A549 (cell line): ENCODE data around the gene ZNF302. TPM values are rescaled to one million over a fixed set of nuclear protein-coding genes. Genes with fewer than 3 reads are reported as not detected.
A peak's percentile ranks its signal among the peaks of the same experiment; 100 is the strongest.

Source experiments
- ATAC-seq, 2 experiments: fragments of 200-7000 bp in 1 of 2; fragments of >200 bp in 1 of 2; cut with Nextera tagmentation in 1 of 2; cut with Tn5 transposase in 1 of 2; 3 replicates each; pipeline versions ENCODE4 v1.8.0 to v1.9.1; 2018 to 2020; ENCODE audit warnings: mild to moderate bottlenecking in 1 of 2, moderate library complexity in 1 of 2
- CTCF ChIA-PET: fragments of 300-600 bp; sonication (Branson Sonifier 250); formaldehyde crosslinking; extraction: SDS; loops from one replicate; lab custom pipeline; 2021; ENCODE audit warnings: antibody characterized with exemption, inconsistent platforms; lab: Yijun Ruan, JAX
- POLR2A ChIA-PET: fragments of 350-600 bp; formaldehyde crosslinking; extraction: SDS; loops from one replicate; lab custom pipeline; 2021; ENCODE audit warnings: antibody characterized with exemption, inconsistent platforms; lab: Yijun Ruan, JAX
- DNase-seq, 2 experiments: peaks; one replicate each; pipeline versions ENCODE4 v3.0.0 to v3.0.0-alpha.2; 2011 to 2016; ENCODE audit warnings: low read depth in 1 of 2, low spot score in 1 of 2
- FAIRE-seq: peaks from 2 replicates; lab custom pipeline; 2011; peaks lifted over from hg19 to GRCh38; lab: Jason Lieb, UNC
- H3K27ac ChIP-seq, 2 experiments: fragments of >200 bp; sonication (Bioruptor Twin); formaldehyde crosslinking; 3 replicates each; pipeline ENCODE4 v1.5.1; 2016 to 2017
- H3K4me1 ChIP-seq: fragments of >200 bp; sonication (Bioruptor Twin); formaldehyde crosslinking; 3 replicates; pipeline ENCODE4 v1.6.1; 2016
- H3K4me2 ChIP-seq: fragments of >200 bp; sonication (Bioruptor Twin); formaldehyde crosslinking; 3 replicates; pipeline ENCODE4 v1.6.1; 2016
- H3K4me3 ChIP-seq: fragments of >200 bp; sonication (Bioruptor Twin); formaldehyde crosslinking; 3 replicates; pipeline ENCODE4 v1.5.1; 2016
- H3K9me3 ChIP-seq: fragments of >200 bp; sonication (Bioruptor Twin); formaldehyde crosslinking; 3 replicates; pipeline ENCODE4 v1.6.1; 2016
- CHD2 ChIP-seq: fragments of 150-350 bp; IDR thresholded peaks from 2 replicates; pipeline ENCODE4 v1.6.1; 2014; ENCODE audit warnings: low read length; ENCODE audit not compliant: partially characterized antibody
- CHD4 ChIP-seq: fragments of 200-600 bp; sonication (generic); IDR thresholded peaks from 2 replicates; pipeline ENCODE4 v1.6.1; 2016; ENCODE audit warnings: antibody characterized with exemption, mild to moderate bottlenecking, borderline replicate concordance
- FOSL2 ChIP-seq, 2 experiments: fragments of 450-650 bp in 1 of 2; fragments of >200 bp in 1 of 2; sonication (Bioruptor Twin) in 1 of 2; formaldehyde crosslinking; IDR thresholded peaks; 2 replicates each; pipeline versions ENCODE4 v1.5.0 to v1.6.1; 2016 to 2020; ENCODE audit warnings: mild to moderate bottlenecking in 1 of 2, moderate library complexity in 1 of 2
- HDAC2 ChIP-seq: fragments of 200-600 bp; sonication (generic); IDR thresholded peaks from 2 replicates; pipeline ENCODE4 v1.6.1; 2016
- HOXA7 ChIP-seq: fragments of 250-450 bp; sonication (Bioruptor Pico); IDR thresholded peaks from 2 replicates; pipeline ENCODE4 v1.5.0; 2020; ENCODE audit warnings: mild to moderate bottlenecking, moderate library complexity
- MAFK ChIP-seq: fragments of 450-650 bp; IDR thresholded peaks from 2 replicates; pipeline ENCODE4 v1.6.1; 2014; ENCODE audit not compliant: partially characterized antibody
- MYC ChIP-seq: IDR thresholded peaks from 2 replicates; pipeline ENCODE4 v1.6.1; 2012; ENCODE audit warnings: mild to moderate bottlenecking, inconsistent platforms, low read length, improper control_type of control experiment, borderline replicate concordance
- NR3C1 ChIP-seq: fragments of >200 bp; sonication (Bioruptor Twin); formaldehyde crosslinking; IDR thresholded peaks from 3 replicates; pipeline ENCODE4 v1.6.1; 2017
- PHF8 ChIP-seq: fragments of 200-600 bp; sonication (generic); IDR thresholded peaks from 2 replicates; pipeline ENCODE4 v1.6.1; 2016; ENCODE audit warnings: low read depth, mild to moderate bottlenecking, antibody characterized with exemption, moderate library complexity, borderline replicate concordance
- POLR2A ChIP-seq: IDR thresholded peaks from 2 replicates; pipeline ENCODE4 v1.6.1; 2012; ENCODE audit warnings: mild to moderate bottlenecking, low read length
- RFX5 ChIP-seq: fragments of 450-650 bp; IDR thresholded peaks from 2 replicates; pipeline ENCODE4 v1.7.1; 2014; ENCODE audit warnings: antibody characterized with exemption, mild to moderate bottlenecking, moderate library complexity
- SMC3 ChIP-seq: fragments of >200 bp; sonication (Bioruptor Twin); formaldehyde crosslinking; IDR thresholded peaks from 3 replicates; pipeline ENCODE4 v1.6.1; 2018; ENCODE audit warnings: inconsistent platforms
- SREBF2 ChIP-seq: fragments of 450-650 bp; IDR thresholded peaks from 2 replicates; pipeline ENCODE4 v1.6.1; 2014; ENCODE audit warnings: mild to moderate bottlenecking, moderate library complexity
- TP53 ChIP-seq: fragments of 250-450 bp; sonication (Bioruptor Pico); IDR thresholded peaks from 2 replicates; pipeline ENCODE4 v1.5.0; 2021; ENCODE audit warnings: mild to moderate bottlenecking, moderate library complexity
- ZFP36 ChIP-seq: fragments of 450-650 bp; IDR thresholded peaks from 2 replicates; pipeline ENCODE4 v1.6.1; 2014; ENCODE audit warnings: borderline replicate concordance; ENCODE audit not compliant: partially characterized antibody
- whole genome bisulfite sequencing: methylation state at CpG from one replicate; pipeline ENCODE4 v1.1.6; 2017; ENCODE audit errors: missing lambda C conversion rate; 5-methylcytosine and 5-hydroxymethylcytosine counted together
- polyA plus RNA-seq, 4 experiments: library from polyadenylated mRNA; depleted of rRNA in 3 of 4; stranded (reverse); fragments of >200 nt; fragmentation: RNase III in 1 of 4; extraction: RNeasy Plus Mini Kit Qiagen cat#74134 plus additional on column Dnase treatment in 1 of 4; gene quantifications; 2 replicates in 3 of 4; 3 replicates in 1 of 4; pipeline ENCODE4 v1.2.3, GENCODE V29; 2011 to 2017
- TF ChIP-seq, protein P1 (sequence below): IDR thresholded peaks from 2 replicates; pipeline ENCODE4 v1.6.1; 2012; ENCODE audit warnings: low read depth, borderline replicate concordance
- TF ChIP-seq, protein P2 (sequence below): fragments of >200 bp; sonication (Bioruptor Twin); formaldehyde crosslinking; IDR thresholded peaks from 3 replicates; pipeline ENCODE4 v1.6.1; 2016
- TF ChIP-seq, protein P3 (sequence below): fragments of 200-600 bp; sonication (generic); IDR thresholded peaks from 2 replicates; pipeline ENCODE4 v1.6.1; 2016; ENCODE audit warnings: antibody characterized with exemption, mild to moderate bottlenecking, moderate library complexity
- TF ChIP-seq, protein P4 (sequence below): fragments of 250-450 bp; sonication (Bioruptor Pico); IDR thresholded peaks from 2 replicates; pipeline ENCODE4 v1.5.0; 2021; ENCODE audit warnings: mild to moderate bottlenecking, moderate library complexity, borderline replicate concordance
- TF ChIP-seq, protein P5 (sequence below): fragments of >200 bp; sonication (Bioruptor Twin); formaldehyde crosslinking; IDR thresholded peaks from 3 replicates; pipeline ENCODE4 v1.5.1; 2016
- TF ChIP-seq, protein P6 (sequence below): fragments of 450-650 bp; IDR thresholded peaks from 2 replicates; pipeline ENCODE4 v1.6.1; 2014; ENCODE audit warnings: antibody characterized with exemption
- TF ChIP-seq, protein P7 (sequence below): IDR thresholded peaks from 2 replicates; pipeline ENCODE4 v1.6.1; 2012

ZNF302 gene
- polyA plus RNA-seq, 2 of the 4 experiments (the other 2 are of a cell fraction) = 26.2 to 56.3 TPM

DNA sequence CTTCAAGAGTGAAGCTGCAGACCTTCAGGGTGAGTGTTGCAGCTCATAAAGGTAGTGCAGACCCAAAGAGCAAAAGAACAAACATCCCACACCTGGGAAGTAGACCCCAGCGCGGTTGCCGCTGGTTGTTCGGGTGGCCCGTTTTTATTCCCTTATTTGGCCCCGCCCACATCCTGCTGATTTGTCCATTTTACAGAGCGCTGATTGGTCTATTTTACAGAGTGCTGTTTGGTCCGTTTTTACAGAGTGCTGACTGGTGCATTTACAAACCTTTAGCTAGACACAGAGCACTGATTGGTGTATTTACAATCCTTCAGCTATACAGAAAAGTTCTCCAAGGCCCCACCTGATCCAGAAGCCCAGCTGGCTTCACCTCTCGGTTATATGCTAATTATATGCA is 1.6 kb upstream of the ZNF302 start:
- CTCF ChIA-PET = interaction anchor here (1.1 to 2.1 kb wide), 6 partner anchors 36 to 466 kb away, joined by 3 to 9 read pairs (median 3); no protein-coding TSS in a partner anchor

DNA sequence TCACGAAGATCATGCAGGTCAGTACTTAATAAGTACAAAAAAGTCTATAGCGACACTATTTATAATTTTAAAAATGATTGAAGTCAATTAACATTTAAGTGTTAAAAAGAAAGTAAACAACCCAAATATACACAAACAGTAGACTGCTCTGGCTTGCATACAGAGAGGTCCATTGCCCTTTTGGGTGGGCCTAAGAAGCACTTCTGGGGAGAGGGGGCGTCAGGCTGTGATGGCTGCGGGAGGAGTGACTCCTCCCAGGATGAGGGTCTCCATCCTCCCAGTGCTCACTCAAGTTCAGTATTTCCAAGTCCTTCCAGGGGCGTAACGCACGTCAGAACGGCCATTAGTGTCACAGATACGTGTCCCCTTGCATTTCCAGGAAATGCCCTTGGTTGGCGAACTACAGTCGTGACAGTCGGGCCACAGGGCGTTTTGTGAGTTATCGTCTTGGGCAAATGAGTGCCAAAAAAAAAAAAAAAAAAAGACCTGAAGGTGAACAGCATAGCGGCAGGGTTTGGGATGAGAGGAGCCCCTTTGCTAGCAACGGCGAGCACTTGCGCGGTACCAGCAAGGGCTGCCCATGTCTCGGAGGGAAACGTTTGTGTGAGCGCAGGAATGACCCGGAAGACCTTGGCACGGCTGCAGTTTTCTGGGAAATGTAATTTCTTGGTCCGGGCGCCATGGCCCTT is 637 bp upstream of the ZNF302 start, which contains the start of gene SCGB2B2:
TSS of gene SCGB2B2 (minus strand) at position 463 of the 689 bp plus-strand sequence. CDS start 82,596 bp downstream, outside the sequence.
- CTCF ChIA-PET = interaction anchor here (0.7 to 2.1 kb wide), 7 partner anchors 35 to 171 kb away, joined by 3 to 9 read pairs (median 3); no protein-coding TSS in a partner anchor
- Histone ChIP-seq H3K4me2 (peak within 1 kb of the TSS; percentile 60), H3K4me3 (peak within 1 kb of the TSS; percentile 67), H3K9me3 (peaks cover 87% of the 10 kb centered on the region), H3K27ac (peak within 1 kb of the TSS; percentile 82 to 90), H3K4me1 (no peaks in the 10 kb centered on the region)
- ATAC-seq (peak; percentile 86 to 88), FAIRE-seq (no peak), DNase-seq (peak in 1 of 2 experiments; percentile 90)
- 9% methylated on average over 26 of the region's 26 CpGs for WGBS
- POLR2A ChIA-PET = interaction anchor here (0.7 to 1.6 kb wide), 8 partner anchors 10 to 505 kb away, joined by 3 to 20 read pairs (median 6); partner anchors contain the start of genes GRAMD1A, WTIP, ZNF181 and ZNF30
- TF ChIP-seq, protein P1, sequence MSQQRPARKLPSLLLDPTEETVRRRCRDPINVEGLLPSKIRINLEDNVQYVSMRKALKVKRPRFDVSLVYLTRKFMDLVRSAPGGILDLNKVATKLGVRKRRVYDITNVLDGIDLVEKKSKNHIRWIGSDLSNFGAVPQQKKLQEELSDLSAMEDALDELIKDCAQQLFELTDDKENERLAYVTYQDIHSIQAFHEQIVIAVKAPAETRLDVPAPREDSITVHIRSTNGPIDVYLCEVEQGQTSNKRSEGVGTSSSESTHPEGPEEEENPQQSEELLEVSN = no peak
- TF ChIP-seq, protein P2, sequence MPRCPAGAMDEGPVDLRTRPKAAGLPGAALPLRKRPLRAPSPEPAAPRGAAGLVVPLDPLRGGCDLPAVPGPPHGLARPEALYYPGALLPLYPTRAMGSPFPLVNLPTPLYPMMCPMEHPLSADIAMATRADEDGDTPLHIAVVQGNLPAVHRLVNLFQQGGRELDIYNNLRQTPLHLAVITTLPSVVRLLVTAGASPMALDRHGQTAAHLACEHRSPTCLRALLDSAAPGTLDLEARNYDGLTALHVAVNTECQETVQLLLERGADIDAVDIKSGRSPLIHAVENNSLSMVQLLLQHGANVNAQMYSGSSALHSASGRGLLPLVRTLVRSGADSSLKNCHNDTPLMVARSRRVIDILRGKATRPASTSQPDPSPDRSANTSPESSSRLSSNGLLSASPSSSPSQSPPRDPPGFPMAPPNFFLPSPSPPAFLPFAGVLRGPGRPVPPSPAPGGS = no peak; the same call in 2 of the 3 replicates
- TF ChIP-seq ZFP36 (peak; percentile 2), MYC (no peak), SMC3 (no peak), HDAC2 (no peak), SREBF2 (no peak), FOSL2 (IDR thresholded peaks at IDR 0.05) (no peak), FOSL2 (CRISPR knock-in tag; IDR thresholded peaks at IDR 0.05) (no peak), PHF8 (no peak; the same call in 1 of the 2 replicates), CHD4 (no peak), RFX5 (peak; percentile 71; the same call in 1 of the 2 replicates), CHD2 (no peak), TP53 (CRISPR knock-in tag) (no peak), POLR2A (no peak), MAFK (no peak), HOXA7 (CRISPR knock-in tag) (no peak), NR3C1 (no peak)
- TF ChIP-seq, protein P3, sequence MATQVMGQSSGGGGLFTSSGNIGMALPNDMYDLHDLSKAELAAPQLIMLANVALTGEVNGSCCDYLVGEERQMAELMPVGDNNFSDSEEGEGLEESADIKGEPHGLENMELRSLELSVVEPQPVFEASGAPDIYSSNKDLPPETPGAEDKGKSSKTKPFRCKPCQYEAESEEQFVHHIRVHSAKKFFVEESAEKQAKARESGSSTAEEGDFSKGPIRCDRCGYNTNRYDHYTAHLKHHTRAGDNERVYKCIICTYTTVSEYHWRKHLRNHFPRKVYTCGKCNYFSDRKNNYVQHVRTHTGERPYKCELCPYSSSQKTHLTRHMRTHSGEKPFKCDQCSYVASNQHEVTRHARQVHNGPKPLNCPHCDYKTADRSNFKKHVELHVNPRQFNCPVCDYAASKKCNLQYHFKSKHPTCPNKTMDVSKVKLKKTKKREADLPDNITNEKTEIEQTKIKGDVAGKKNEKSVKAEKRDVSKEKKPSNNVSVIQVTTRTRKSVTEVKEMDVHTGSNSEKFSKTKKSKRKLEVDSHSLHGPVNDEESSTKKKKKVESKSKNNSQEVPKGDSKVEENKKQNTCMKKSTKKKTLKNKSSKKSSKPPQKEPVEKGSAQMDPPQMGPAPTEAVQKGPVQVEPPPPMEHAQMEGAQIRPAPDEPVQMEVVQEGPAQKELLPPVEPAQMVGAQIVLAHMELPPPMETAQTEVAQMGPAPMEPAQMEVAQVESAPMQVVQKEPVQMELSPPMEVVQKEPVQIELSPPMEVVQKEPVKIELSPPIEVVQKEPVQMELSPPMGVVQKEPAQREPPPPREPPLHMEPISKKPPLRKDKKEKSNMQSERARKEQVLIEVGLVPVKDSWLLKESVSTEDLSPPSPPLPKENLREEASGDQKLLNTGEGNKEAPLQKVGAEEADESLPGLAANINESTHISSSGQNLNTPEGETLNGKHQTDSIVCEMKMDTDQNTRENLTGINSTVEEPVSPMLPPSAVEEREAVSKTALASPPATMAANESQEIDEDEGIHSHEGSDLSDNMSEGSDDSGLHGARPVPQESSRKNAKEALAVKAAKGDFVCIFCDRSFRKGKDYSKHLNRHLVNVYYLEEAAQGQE = no peak
- TF ChIP-seq, protein P4, sequence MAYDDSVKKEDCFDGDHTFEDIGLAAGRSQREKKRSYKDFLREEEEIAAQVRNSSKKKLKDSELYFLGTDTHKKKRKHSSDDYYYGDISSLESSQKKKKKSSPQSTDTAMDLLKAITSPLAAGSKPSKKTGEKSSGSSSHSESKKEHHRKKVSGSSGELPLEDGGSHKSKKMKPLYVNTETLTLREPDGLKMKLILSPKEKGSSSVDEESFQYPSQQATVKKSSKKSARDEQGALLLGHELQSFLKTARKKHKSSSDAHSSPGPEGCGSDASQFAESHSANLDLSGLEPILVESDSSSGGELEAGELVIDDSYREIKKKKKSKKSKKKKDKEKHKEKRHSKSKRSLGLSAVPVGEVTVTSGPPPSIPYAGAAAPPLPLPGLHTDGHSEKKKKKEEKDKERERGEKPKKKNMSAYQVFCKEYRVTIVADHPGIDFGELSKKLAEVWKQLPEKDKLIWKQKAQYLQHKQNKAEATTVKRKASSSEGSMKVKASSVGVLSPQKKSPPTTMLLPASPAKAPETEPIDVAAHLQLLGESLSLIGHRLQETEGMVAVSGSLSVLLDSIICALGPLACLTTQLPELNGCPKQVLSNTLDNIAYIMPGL = no peak
- TF ChIP-seq, protein P5, sequence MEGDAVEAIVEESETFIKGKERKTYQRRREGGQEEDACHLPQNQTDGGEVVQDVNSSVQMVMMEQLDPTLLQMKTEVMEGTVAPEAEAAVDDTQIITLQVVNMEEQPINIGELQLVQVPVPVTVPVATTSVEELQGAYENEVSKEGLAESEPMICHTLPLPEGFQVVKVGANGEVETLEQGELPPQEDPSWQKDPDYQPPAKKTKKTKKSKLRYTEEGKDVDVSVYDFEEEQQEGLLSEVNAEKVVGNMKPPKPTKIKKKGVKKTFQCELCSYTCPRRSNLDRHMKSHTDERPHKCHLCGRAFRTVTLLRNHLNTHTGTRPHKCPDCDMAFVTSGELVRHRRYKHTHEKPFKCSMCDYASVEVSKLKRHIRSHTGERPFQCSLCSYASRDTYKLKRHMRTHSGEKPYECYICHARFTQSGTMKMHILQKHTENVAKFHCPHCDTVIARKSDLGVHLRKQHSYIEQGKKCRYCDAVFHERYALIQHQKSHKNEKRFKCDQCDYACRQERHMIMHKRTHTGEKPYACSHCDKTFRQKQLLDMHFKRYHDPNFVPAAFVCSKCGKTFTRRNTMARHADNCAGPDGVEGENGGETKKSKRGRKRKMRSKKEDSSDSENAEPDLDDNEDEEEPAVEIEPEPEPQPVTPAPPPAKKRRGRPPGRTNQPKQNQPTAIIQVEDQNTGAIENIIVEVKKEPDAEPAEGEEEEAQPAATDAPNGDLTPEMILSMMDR = no peak
- TF ChIP-seq, protein P6, sequence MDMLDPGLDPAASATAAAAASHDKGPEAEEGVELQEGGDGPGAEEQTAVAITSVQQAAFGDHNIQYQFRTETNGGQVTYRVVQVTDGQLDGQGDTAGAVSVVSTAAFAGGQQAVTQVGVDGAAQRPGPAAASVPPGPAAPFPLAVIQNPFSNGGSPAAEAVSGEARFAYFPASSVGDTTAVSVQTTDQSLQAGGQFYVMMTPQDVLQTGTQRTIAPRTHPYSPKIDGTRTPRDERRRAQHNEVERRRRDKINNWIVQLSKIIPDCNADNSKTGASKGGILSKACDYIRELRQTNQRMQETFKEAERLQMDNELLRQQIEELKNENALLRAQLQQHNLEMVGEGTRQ = no peak

More for the DNA sequence above, 1.6 kb upstream of the ZNF302 start:
- Histone ChIP-seq H3K4me3 (no peak overlapping the region; the same call in 2 of the 3 replicates), H3K4me1 (no peaks in the 10 kb centered on the region), H3K4me2 (no peak overlapping the region), H3K27ac (no peak overlapping the region), H3K9me3 (peaks cover 77% of the 10 kb centered on the region)
- DNase-seq = no peak
- FAIRE-seq = no peak
- no peak for ATAC-seq
- 77% methylated on average over 9 of the region's 9 CpGs for WGBS
- POLR2A ChIA-PET = interaction anchor here (0.9 kb wide), 1 partner anchor 58 kb away, joined by 4 read pairs; the partner anchor contains the start of gene ZNF181
- TF ChIP-seq MAFK = peak; percentile 66
- TF ChIP-seq, protein P7, sequence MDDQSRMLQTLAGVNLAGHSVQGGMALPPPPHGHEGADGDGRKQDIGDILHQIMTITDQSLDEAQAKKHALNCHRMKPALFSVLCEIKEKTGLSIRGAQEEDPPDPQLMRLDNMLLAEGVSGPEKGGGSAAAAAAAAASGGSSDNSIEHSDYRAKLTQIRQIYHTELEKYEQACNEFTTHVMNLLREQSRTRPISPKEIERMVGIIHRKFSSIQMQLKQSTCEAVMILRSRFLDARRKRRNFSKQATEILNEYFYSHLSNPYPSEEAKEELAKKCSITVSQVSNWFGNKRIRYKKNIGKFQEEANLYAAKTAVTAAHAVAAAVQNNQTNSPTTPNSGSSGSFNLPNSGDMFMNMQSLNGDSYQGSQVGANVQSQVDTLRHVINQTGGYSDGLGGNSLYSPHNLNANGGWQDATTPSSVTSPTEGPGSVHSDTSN = no peak
